SKM-1 treated with dmso at 0.1 percent for 144 hours (cell line): Measurements from ENCODE around the gene MIS18A.
"Not testable (repeated sequence)": the region's sequence is repeated elsewhere in the genome, so short reads cannot be mapped to it uniquely, and the experiment has no call there.

ENCODE experiments used
- DNase-seq: peaks from one replicate; lab custom pipeline; 2025; ENCODE audit not compliant: unreplicated experiment; lab: John Stamatoyannopoulos, UW

The MIS18A gene

GRCh38 chr21:32306021-32306780, 27.4 kb upstream of the MIS18A start:
- DNase-seq = no peak

- no peak for DNase-seq
These were observed 26.1 kb upstream of the MIS18A start for GRCh38 chr21:32304998-32305397.

DNA sequence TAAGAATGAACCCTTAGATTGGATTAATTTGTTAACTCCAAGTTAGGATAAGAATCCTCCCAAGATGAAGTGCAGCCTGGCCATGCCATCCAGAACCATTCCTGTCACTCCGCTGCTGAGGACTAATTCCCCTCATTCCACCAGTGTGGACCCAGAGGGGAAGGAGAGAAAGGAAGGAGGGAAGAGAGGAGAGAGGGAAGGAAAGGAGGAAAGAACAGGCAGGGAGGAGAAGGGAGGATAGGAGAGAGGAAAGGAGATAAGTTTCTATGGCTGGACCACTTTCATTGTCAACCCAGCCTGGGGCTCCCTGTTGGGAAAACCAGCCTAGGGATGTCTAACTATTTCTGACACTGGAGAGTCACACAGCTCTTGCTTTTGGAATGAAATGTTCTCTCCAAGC, 24.5 kb upstream of the MIS18A start:
- DNase-seq = no peak

- no peak for DNase-seq
These were observed 23.7 kb upstream of the MIS18A start for GRCh38 chr21:32302560-32302959.

DNA sequence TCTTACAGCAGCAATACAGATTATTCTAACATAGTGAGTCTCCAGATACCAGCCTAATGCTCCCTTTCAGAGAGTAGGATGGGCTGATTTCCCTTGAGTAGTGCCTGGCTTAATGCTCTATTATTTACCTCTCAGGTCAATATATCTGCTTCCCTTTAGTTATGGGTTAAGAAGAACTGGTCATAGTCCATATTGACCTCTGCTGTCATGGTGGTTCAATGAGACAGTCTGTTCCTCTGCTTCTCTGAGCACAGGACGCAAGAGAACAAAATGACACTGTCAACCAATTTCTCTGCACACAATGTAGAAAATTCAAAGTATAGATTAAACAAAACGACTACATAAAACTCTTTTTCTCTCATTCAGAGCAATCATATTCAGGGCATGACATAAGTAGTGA, 22.7 kb upstream of the MIS18A start:
- DNase-seq = no peak

DNA sequence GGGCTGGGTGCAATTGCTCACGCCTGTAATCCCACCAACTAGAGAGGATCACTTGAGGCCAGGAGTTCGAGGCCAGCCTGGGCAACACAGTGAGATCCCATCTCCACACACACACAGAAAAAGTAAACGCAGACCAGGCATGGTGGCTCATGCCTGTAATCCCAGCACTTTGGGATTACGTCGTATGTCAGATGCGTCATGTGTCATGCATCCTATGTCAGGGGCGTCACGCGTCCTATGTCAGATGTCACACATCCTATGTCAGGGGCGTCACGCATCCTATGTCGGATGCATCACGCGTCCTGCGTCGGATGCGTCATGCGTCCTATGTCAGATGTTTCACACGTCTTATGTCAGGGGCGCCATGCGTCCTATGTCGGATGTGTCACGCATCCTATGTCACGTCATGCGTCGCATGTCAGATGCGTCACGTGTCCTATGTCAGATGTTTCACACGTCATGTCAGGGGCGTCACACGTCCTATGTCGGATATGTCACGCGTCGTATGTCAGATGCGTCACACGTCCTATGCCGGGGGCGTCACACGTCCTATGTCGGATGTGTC, 21.4 kb upstream of the MIS18A start:
- no peak for DNase-seq

DNA sequence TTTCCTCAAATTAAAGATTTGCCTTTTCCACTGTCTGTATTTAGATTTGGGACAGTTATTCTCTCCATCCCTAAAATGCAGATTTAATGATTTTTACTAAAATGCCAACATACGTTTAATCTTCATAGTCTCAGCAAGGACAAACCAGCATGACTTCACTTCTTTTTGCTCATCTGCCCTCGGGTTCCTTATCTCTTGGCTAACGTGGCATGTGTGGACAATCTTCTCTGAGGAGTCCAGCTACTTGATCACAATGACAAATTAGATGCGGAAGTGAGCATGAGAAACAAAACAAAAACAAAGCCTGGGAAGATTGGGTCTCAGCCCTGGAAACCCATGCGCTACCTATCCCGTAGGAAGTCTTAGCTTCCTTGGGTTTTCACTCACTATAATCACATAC, 20.8 kb upstream of the MIS18A start:
- no peak for DNase-seq

GRCh38 chr21:32298658-32299081, 19.8 kb upstream of the MIS18A start, which contains the start of gene MRAP:
TSS of gene MRAP (plus strand) at chr21:32298855. CDS start at chr21:32298972, 117 bp downstream.
- no peak for DNase-seq

- DNase-seq = no peak
These were observed 19.3 kb upstream of the MIS18A start for GRCh38 chr21:32298148-32298559.

DNA sequence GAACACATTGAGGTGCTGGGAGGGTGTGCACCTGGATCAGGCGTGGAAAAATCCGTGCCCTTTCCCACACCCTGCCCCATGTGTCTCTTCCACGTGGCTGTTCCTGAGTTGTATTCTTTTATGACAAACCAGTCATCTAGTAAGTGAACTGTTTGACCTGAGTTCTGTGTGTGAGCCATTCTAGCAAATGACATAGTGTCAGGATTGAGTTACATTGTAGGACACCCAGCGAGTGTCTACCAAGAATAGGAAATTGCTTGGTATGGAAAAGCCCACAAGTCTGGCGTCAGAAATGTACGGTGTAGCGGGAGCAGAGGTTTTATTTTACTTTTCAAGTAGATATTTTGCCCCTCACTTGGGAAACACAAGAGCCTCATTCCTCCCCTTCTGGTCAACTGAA, 18.6 kb upstream of the MIS18A start:
- DNase-seq = no peak

GRCh38 chr21:32285476-32285875, 6.6 kb upstream of the MIS18A start:
- no peak for DNase-seq

- no peak for DNase-seq
These were observed 4.1 kb upstream of the MIS18A start for GRCh38 chr21:32282992-32283391.

DNA sequence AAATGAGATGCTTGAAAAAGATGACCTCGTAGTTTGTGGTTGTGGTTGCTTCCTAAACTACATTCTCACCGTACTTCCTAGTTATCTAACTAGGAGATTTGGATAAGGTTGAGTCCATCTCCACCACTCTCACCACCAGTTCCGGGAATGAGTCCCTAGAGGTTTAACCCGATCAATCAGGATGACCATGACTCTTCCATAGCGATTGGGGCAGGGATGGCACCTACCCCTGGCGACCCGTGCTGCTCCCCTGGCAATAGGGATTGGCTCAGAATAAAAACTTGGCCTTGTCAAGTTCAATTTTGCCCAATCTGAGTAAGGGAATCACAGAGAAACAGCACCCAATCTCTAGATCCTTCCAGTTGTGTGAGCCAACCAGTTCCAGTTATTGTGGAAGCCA, 2.7 kb upstream of the MIS18A start:
- no peak for DNase-seq

DNA sequence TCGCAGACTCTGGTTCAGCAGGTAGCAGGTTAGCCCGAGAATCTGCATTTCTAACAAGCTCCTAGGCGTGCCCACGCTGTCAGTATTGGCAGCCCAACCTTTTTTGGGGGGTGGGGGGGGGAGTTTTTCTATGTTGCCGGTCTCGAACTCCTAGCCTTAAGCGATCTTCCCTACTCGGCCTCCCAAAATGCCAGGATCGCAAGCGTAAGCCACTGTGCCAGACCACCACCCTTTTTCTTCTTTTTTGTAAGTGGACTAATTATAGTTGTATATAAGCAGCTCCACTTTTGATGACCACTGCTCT, 480 bp upstream of the MIS18A start:
- DNase-seq = no peak

- peak; percentile 8 for DNase-seq
These were observed 746 bp downstream of the MIS18A start for GRCh38 chr21:32278103-32278502.

DNA sequence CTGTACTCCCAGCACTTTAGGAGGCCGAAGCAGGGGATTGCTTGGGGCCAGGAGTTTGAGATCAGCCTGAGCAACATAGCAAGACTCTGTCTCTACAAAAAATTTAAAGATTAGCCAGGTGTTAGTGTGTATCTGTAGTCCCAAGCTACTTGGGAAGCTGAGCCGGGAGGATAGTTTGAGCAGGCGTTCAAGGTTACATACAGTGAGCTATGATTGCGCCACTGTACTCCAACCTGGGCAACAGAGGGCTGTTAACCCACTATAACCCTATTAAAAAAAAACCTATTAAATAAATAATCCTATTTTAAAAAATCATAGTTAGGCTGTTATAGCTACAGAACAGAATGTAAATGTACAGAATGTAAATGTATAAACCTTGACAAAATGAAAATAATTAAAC, 2.2 kb downstream of the MIS18A start:
- DNase-seq = no peak

- no peak for DNase-seq
These were observed 8.1 kb downstream of the MIS18A start for GRCh38 chr21:32270748-32271147.

DNA sequence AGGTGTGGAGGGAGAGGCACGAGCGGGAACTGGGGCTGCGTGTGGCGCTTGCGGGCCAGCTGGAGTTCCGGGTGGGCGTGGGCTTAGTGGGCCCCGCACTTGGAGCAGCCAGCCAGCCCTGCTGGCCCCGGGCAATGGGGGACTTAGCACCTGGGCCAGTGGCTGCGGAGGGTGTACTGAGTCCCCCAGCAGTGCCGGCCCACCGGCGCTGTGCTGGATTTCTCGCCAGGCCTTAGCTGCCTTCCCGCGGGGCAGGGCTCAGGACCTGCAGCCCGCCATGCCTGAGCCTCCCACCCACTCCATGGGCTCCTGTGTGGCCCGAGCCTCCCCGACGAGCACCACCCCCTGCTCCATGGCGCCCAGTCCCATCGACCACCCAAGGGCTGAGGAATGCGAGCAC, 13.5 kb downstream of the MIS18A start:
- DNase-seq = not testable (repeated sequence)

DNA sequence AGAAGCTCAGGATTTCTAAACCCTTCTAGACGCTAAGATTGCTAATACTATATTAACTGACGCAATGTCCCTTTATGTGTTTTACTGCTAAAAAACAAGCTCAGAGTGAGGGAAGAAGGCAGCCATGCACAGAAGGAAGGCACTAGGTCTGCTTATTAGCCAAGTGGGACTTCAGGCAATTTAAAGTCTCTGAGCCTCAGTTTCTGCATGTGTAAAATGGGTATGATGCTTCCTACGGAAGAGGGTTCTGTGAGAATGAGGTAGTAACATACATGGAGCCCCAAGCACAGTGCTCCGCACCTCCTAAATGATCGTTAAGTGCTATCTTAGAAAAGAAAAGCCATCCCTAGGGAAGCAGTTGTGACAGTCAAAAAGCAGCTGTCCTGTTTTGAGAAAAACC, 16.9 kb downstream of the MIS18A start:
- DNase-seq = peak; percentile 16

GRCh38 chr21:32260130-32260529, 18.7 kb downstream of the MIS18A start:
- DNase-seq = no peak

DNA sequence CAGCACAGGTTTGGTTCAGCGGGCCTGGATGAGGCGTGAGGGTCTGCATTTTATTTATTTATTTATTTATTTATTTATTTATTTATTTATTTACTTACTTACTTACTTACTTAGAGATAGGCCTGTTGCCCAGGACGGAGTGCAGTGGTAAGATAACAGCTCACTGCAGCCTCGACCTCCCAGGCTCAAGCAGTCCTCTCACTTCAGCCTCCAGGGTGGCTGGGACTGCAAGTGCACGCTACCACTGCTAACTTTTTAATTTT, 20.1 kb downstream of the MIS18A start:
- peak; percentile 8 for DNase-seq

DNA sequence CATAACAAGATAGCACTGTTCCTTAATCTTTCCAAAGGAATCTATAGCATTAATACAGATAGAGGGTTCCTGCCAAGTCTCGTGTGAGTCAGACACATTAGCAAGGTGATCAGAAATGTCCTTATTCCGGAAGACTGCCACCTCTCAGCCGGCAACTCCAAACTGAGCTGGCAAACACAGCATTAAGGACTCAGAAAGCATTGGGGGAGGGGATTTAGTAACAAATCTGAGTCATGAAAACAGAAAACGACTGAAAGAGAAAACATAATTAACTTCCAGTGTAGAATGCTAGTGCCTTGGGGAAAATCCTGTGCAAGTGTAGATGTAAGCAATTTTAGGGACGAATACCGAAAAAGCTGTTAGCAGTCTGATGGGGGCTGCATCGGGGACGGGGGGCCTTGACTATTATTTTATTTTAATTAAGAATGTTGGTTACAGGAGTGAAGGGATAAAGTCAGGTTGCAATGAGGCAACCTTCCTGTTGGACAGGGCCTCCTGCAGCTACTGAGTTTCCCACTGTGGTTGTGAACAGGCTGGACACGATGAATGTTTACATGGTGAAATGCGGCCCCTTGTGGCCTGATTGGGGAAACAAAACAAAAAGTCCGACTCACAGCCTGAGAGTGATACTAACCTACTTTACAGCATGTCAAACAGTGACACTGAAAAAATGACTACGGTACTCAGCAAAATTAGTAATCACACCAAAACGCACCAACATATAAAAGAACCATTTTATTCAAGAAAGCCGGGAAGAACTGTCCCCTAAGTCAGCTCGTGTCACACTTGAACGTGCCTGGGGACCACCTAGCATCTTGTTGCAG, 20.7 kb downstream of the MIS18A start:
- peak; percentile 65 for DNase-seq
